IMR-90 (cell line): ENCODE data around the gene LRIG1. TPM values are rescaled to one million over a fixed set of nuclear protein-coding genes. Genes with fewer than 3 reads are reported as not detected.

ENCODE experiments used
- ATAC-seq: fragments of 200-7000 bp; cut with Tn5 transposase; 2 replicates; pipeline ENCODE4 v1.9.1; 2020; ENCODE audit warnings: low read depth, mild to moderate bottlenecking, moderate library complexity
- BruUV-seq: library from RNA; stranded (reverse); fragments of 400-500 nt; replicated peaks from 2 replicates; lab custom pipeline; 2021; lab: Mats Ljungman, UMichigan
- CTCF ChIA-PET: fragments of 300-600 bp; formaldehyde crosslinking; extraction: SDS; loops from one replicate; lab custom pipeline; 2021; ENCODE audit warnings: antibody characterized with exemption; lab: Yijun Ruan, JAX
- POLR2A ChIA-PET: fragments of 300-600 bp; sonication (Branson Sonifier 250); formaldehyde crosslinking; loops from one replicate; lab custom pipeline; 2022; ENCODE audit warnings: antibody characterized with exemption; ENCODE audit not compliant: unreplicated experiment; lab: Charles Lee
- DNase-seq: peaks from one replicate; pipeline ENCODE4 v3.0.0; 2013
- H2AFZ ChIP-seq: replicated peaks from 2 replicates; pipeline ENCODE3; 2013; ENCODE audit warnings: low read length, mild to moderate bottlenecking; ENCODE audit not compliant: poor library complexity
- H2AK5ac ChIP-seq: 2 replicates; pipeline ENCODE4 v1.6.1; 2013; ENCODE audit warnings: low read depth, low read length, inconsistent platforms
- H2AK9ac ChIP-seq: replicated peaks from 2 replicates; pipeline ENCODE3; 2013; ENCODE audit warnings: mild to moderate bottlenecking, low read depth, low read length, moderate library complexity; ENCODE audit not compliant: poor library complexity
- H2BK120ac ChIP-seq: 2 replicates; pipeline ENCODE4 v1.6.1; 2013; ENCODE audit warnings: low read depth, low read length, inconsistent platforms
- H2BK15ac ChIP-seq: 3 replicates; pipeline ENCODE4 v1.6.1; 2013; ENCODE audit warnings: low read depth, low read length, inconsistent platforms
- H2BK20ac ChIP-seq: 2 replicates; pipeline ENCODE4 v1.6.1; 2013; ENCODE audit warnings: low read depth, mild to moderate bottlenecking, inconsistent platforms, low read length, moderate library complexity
- H2BK5ac ChIP-seq: 2 replicates; pipeline ENCODE4 v1.6.1; 2013; ENCODE audit warnings: mild to moderate bottlenecking, low read depth, low read length, inconsistent platforms; ENCODE audit not compliant: poor library complexity, severe bottlenecking
- H3K14ac ChIP-seq: replicated peaks from 2 replicates; pipeline ENCODE4 v1.6.1; 2013; ENCODE audit warnings: low read depth, low read length, inconsistent platforms
- H3K18ac ChIP-seq: 2 replicates; pipeline ENCODE4 v1.6.1; 2013; ENCODE audit warnings: low read depth, low read length, control low read depth
- H3K23ac ChIP-seq: 2 replicates; pipeline ENCODE4 v1.6.1; 2013; ENCODE audit warnings: low read depth, low read length, inconsistent platforms
- H3K27ac ChIP-seq: 2 replicates; pipeline ENCODE4 v1.5.1; 2013; ENCODE audit warnings: mild to moderate bottlenecking, control low read depth, low read length; ENCODE audit not compliant: insufficient read depth
- H3K27me3 ChIP-seq: 2 replicates; pipeline ENCODE4 v1.6.1; 2013; ENCODE audit warnings: low read length; ENCODE audit not compliant: control insufficient read depth, insufficient read depth
- H3K36me3 ChIP-seq: 2 replicates; pipeline ENCODE4 v1.6.1; 2013; ENCODE audit warnings: low read length, mixed read lengths; ENCODE audit not compliant: control insufficient read depth, insufficient read depth
- H3K4ac ChIP-seq: 2 replicates; pipeline ENCODE4 v1.6.1; 2013; ENCODE audit warnings: low read depth, low read length, inconsistent platforms
- H3K4me1 ChIP-seq: 2 replicates; pipeline ENCODE4 v1.6.1; 2013; ENCODE audit warnings: low read length, mixed read lengths; ENCODE audit not compliant: control insufficient read depth, insufficient read depth
- H3K4me2 ChIP-seq: 2 replicates; pipeline ENCODE4 v1.6.1; 2013; ENCODE audit warnings: low read depth, mild to moderate bottlenecking, control low read depth, low read length, moderate library complexity
- H3K4me3 ChIP-seq: 2 replicates; pipeline ENCODE4 v1.5.1; 2013; ENCODE audit warnings: low read depth, mild to moderate bottlenecking, control low read depth, low read length, moderate library complexity; ENCODE audit not compliant: insufficient read depth
- H3K56ac ChIP-seq: 2 replicates; pipeline ENCODE4 v1.6.1; 2013; ENCODE audit warnings: low read length, inconsistent platforms; ENCODE audit not compliant: insufficient read depth; ENCODE audit errors: extremely low read depth
- H3K79me1 ChIP-seq, 2 experiments: 2 replicates each; pipeline ENCODE4 v1.6.1; 2013; ENCODE audit warnings: low read length in 2 of 2, inconsistent platforms in 1 of 2, low read depth in 1 of 2
- H3K9ac ChIP-seq: 2 replicates; pipeline ENCODE4 v1.6.1; 2013; ENCODE audit warnings: low read depth, low read length, control low read depth
- H3K9me1 ChIP-seq: 2 replicates; pipeline ENCODE4 v1.6.1; 2013; ENCODE audit warnings: low read length, inconsistent platforms; ENCODE audit not compliant: insufficient read depth
- H3K9me3 ChIP-seq: 2 replicates; pipeline ENCODE4 v1.6.1; 2013; ENCODE audit warnings: low read length; ENCODE audit not compliant: control insufficient read depth, insufficient read depth
- H4K20me1 ChIP-seq: 2 replicates; pipeline ENCODE4 v1.6.1; 2013; ENCODE audit warnings: low read length, inconsistent platforms; ENCODE audit not compliant: insufficient read depth
- H4K5ac ChIP-seq: 2 replicates; pipeline ENCODE4 v1.6.1; 2013; ENCODE audit warnings: mild to moderate bottlenecking, low read depth, low read length, control low read depth
- H4K8ac ChIP-seq, 2 experiments: 2 replicates each; pipeline ENCODE4 v1.6.1; 2013; ENCODE audit warnings: low read depth in 2 of 2, low read length in 2 of 2, control low read depth in 1 of 2, inconsistent platforms in 1 of 2
- H4K91ac ChIP-seq: 2 replicates; pipeline ENCODE4 v1.6.1; 2013; ENCODE audit warnings: low read depth, low read length, inconsistent platforms; ENCODE audit not compliant: insufficient read depth
- BHLHE40 ChIP-seq: fragments of 150-350 bp; IDR thresholded peaks from 2 replicates; pipeline ENCODE4 v1.6.1; 2016; ENCODE audit warnings: mild to moderate bottlenecking, low read depth, low read length
- CEBPB ChIP-seq: IDR thresholded peaks from 2 replicates; pipeline ENCODE4 v1.6.1; 2012; ENCODE audit warnings: low read depth, low read length, improper control_type of control experiment
- CTCF ChIP-seq: conservative IDR thresholded peaks from 2 replicates; pipeline ENCODE4 v1.5.1; 2012; ENCODE audit warnings: mild to moderate bottlenecking, low read depth, low read length, improper control_type of control experiment
- ELK1 ChIP-seq: fragments of 150-350 bp; IDR thresholded peaks from 2 replicates; pipeline ENCODE4 v1.6.1; 2016; ENCODE audit warnings: low read depth, mild to moderate bottlenecking, low read length, moderate library complexity, borderline replicate concordance
- FOS ChIP-seq: fragments of 150-350 bp; IDR thresholded peaks from 2 replicates; pipeline ENCODE4 v1.6.1; 2016; ENCODE audit warnings: low read depth, low read length
- MAFK ChIP-seq: IDR thresholded peaks from 2 replicates; pipeline ENCODE4 v1.6.1; 2012; ENCODE audit warnings: low read depth, low read length, improper control_type of control experiment
- MAZ ChIP-seq: IDR thresholded peaks from 2 replicates; pipeline ENCODE4 v1.6.1; 2012; ENCODE audit warnings: low read depth, mild to moderate bottlenecking, low read length, improper control_type of control experiment, moderate library complexity, borderline replicate concordance
- MXI1 ChIP-seq: IDR thresholded peaks from 2 replicates; pipeline ENCODE4 v1.6.1; 2012; ENCODE audit warnings: low read depth, mild to moderate bottlenecking, low read length, moderate library complexity, borderline replicate concordance
- POLR2A ChIP-seq: IDR thresholded peaks from 2 replicates; pipeline ENCODE4 v1.6.1; 2012; ENCODE audit warnings: mild to moderate bottlenecking, low read depth, low read length
- RCOR1 ChIP-seq: IDR thresholded peaks from 2 replicates; pipeline ENCODE4 v1.6.1; 2012; ENCODE audit warnings: mild to moderate bottlenecking, low read length, improper control_type of control experiment; ENCODE audit not compliant: insufficient replicate concordance
- RFX5 ChIP-seq: IDR thresholded peaks from 2 replicates; pipeline ENCODE4 v1.8.0; 2012; ENCODE audit warnings: low read depth, mild to moderate bottlenecking, low read length, moderate library complexity
- SMC3 ChIP-seq: fragments of 150-350 bp; IDR thresholded peaks from 2 replicates; pipeline ENCODE4 v1.6.1; 2016; ENCODE audit warnings: low read depth, mild to moderate bottlenecking, antibody characterized with exemption, low read length, moderate library complexity
- USF2 ChIP-seq: fragments of 150-350 bp; IDR thresholded peaks from 2 replicates; pipeline ENCODE4 v1.6.1; 2017; ENCODE audit warnings: mild to moderate bottlenecking, antibody characterized with exemption, low read length, low read depth
- WGBS, 2 experiments: methylation state at CpG; one replicate each; pipeline versions ENCODE4 v1.1.5 to v1.1.7; 2013; ENCODE audit warnings: missing lambda C conversion rate in 2 of 2; ENCODE audit not compliant: insufficient read length in 1 of 2; ENCODE audit errors: extremely low coverage in 2 of 2; 5-methylcytosine and 5-hydroxymethylcytosine counted together
- dilution Hi-C: fragments of 300-500 bp; cut with HindIII; formaldehyde crosslinking; loops from one replicate; pipeline ENCODE4 v1.14.3; 2018; ENCODE audit warnings: low sequenced_read_pairs; ENCODE audit not compliant: unreplicated experiment
- in situ Hi-C: fragments of 300-500 bp; cut with MboI; formaldehyde crosslinking; loops from 3 replicates; pipeline ENCODE4 v1.14.3; 2019; ENCODE audit warnings: low sequenced_read_pairs, inconsistent platforms, mixed read lengths
- intact Hi-C: fragments of 100-400 bp; cut with micrococcal nuclease; formaldehyde crosslinking; loops from 2 replicates; pipeline ENCODE4 v1.10.0; 2022
- polyA plus RNA-seq, 3 experiments: library from polyadenylated mRNA; depleted of rRNA; stranded (reverse); fragments of >200 nt; gene quantifications; 2 replicates each; pipeline ENCODE4 v1.2.3, GENCODE V29; 2012; ENCODE audit warnings: low replicate concordance in 1 of 3
- total RNA-seq: library from RNA; depleted of rRNA; stranded (reverse); fragments of >200 nt; gene quantifications from 2 replicates; pipeline ENCODE4 v1.2.3, GENCODE V29; 2012

LRIG1 gene
- total and polyA plus RNA-seq, 2 of the 4 experiments (the other 2 are of a cell fraction) = 62.8 to 87.8 TPM

GRCh38 chr3:66335671-66336070 lies 165.2 kb downstream of the LRIG1 start:
- WGBS, 2 experiments = no CpG with 5 or more reads among the region's 2 CpGs
- dilution Hi-C loops (no loop called here), intact Hi-C loops (loop anchor here (5.0 kb wide), 1 partner anchor 38 kb away; no protein-coding TSS in a partner anchor), in situ Hi-C loops (no loop called here)
- ChIA-PET POLR2A (no interaction called here), CTCF (no interaction called here)
- H4K8ac ChIP-seq = no peak overlapping the region
- H3K79me1 ChIP-seq = peaks cover 4% of the 10 kb centered on the region in 2 experiments; a peak in 3 of 4 replicates
- H2BK120ac ChIP-seq = peak overlapping the region; percentile 30; the same call in 1 of the 2 replicates
- H3K56ac ChIP-seq = no peak overlapping the region
- H3K4me1 ChIP-seq = peaks cover 2% of the 10 kb centered on the region; the same call in 1 of the 2 replicates
- DNase-seq = no peak
- H3K4ac ChIP-seq = no peak overlapping the region
- H4K20me1 ChIP-seq = no peaks in the 10 kb centered on the region
- peak overlapping the region; percentile 3; the same call in 1 of the 2 replicates for H2AK5ac ChIP-seq
- peaks cover 4% of the 10 kb centered on the region for H3K9me1 ChIP-seq
- ATAC-seq = no peak
- H2BK15ac ChIP-seq = no peak overlapping the region
- no peak overlapping the region for H2AFZ ChIP-seq
- H3K14ac ChIP-seq = no peak overlapping the region; the same call in 1 of the 2 replicates
- H3K9ac ChIP-seq = no peak overlapping the region
- no peak overlapping the region for H4K91ac ChIP-seq
- no TSS peak for BruUV-seq
- no peak overlapping the region for H2BK5ac ChIP-seq
- no peak overlapping the region for H3K27ac ChIP-seq
- no peaks in the 10 kb centered on the region for H3K36me3 ChIP-seq
- H3K18ac ChIP-seq = no peak overlapping the region; the same call in 1 of the 2 replicates
- H3K4me2 ChIP-seq = no peak overlapping the region
- H3K27me3 ChIP-seq = no peaks in the 10 kb centered on the region
- H3K9me3 ChIP-seq = no peaks in the 10 kb centered on the region
- TF ChIP-seq RCOR1 (no peak), CEBPB (no peak), BHLHE40 (no peak), ELK1 (no peak), MAFK (no peak), CTCF (no peak), USF2 (no peak), SMC3 (no peak), RFX5 (no peak), FOS (no peak), MAZ (no peak), POLR2A (no peak), MXI1 (no peak)
- H2AK9ac ChIP-seq = no peak overlapping the region
- 0 out of 2 replicates have a peak overlapping the region, but pooled peaks have one; percentile 3 for H3K23ac ChIP-seq
- no peak overlapping the region for H3K4me3 ChIP-seq
- no peak overlapping the region for H2BK20ac ChIP-seq
- H4K5ac ChIP-seq = no peak overlapping the region
